Transverse colon (tissue), 4 donors: ENCODE measurements around the gene CCDC88C.

ENCODE experiments used
- EP300 ChIP-seq: sonication (generic); formaldehyde crosslinking; IDR thresholded peaks from one replicate; pipeline ENCODE4 v1.6.1; 2017; ENCODE audit warnings: antibody characterized with exemption, low read depth
- POLR2A ChIP-seq: fragments of 450-650 bp; IDR thresholded peaks from one replicate; pipeline ENCODE4 v1.6.1; 2016; ENCODE audit warnings: antibody characterized with exemption, mild to moderate bottlenecking, moderate library complexity
- POLR2AphosphoS5 ChIP-seq, 3 donors: sonication (generic); formaldehyde crosslinking; IDR thresholded peaks; one replicate each; pipeline ENCODE4 v1.6.1; 2016; ENCODE audit warnings: antibody characterized with exemption in 3 of 3
- TF ChIP-seq, protein P1 (sequence below), 5 experiments: fragments of 200-600 bp in 3 of 5; fragments of 450-650 bp in 2 of 5; sonication (generic) in 3 of 5; IDR thresholded peaks; 1 replicate in 2 of 5; 2 replicates in 3 of 5; pipeline ENCODE4 v1.5.1; 2016 to 2017; ENCODE audit warnings: antibody characterized with exemption in 5 of 5, inconsistent platforms in 3 of 5, mild to moderate bottlenecking in 2 of 5, moderate library complexity in 1 of 5

DNA sequence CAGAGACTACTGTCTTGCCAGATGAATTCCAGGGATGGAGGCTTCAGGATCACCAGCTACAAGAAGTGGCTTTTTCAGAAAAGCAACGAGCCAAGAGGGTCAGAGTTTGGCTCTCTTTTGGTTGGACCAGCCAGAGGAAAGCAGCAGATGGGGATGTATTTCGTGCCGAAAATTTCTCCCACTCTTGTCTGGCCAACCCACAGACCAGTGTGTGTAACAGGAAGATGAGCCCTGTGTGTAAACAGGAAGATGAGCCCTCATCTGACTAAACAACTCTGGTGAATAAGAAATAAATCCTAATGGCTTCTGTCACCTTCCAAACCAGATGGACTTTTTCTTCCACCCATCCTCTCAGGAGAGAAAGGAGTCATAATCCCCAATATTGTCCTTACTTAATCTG, 186.2 kb downstream of the CCDC88C start:
- TF ChIP-seq, protein P1, sequence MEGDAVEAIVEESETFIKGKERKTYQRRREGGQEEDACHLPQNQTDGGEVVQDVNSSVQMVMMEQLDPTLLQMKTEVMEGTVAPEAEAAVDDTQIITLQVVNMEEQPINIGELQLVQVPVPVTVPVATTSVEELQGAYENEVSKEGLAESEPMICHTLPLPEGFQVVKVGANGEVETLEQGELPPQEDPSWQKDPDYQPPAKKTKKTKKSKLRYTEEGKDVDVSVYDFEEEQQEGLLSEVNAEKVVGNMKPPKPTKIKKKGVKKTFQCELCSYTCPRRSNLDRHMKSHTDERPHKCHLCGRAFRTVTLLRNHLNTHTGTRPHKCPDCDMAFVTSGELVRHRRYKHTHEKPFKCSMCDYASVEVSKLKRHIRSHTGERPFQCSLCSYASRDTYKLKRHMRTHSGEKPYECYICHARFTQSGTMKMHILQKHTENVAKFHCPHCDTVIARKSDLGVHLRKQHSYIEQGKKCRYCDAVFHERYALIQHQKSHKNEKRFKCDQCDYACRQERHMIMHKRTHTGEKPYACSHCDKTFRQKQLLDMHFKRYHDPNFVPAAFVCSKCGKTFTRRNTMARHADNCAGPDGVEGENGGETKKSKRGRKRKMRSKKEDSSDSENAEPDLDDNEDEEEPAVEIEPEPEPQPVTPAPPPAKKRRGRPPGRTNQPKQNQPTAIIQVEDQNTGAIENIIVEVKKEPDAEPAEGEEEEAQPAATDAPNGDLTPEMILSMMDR (IDR thresholded peaks at IDR 0.05): no peak
- TF ChIP-seq POLR2A (no peak), POLR2AphosphoS5 (IDR thresholded peaks at IDR 0.05) (peak in 1 of 3 donors; percentile 19), EP300 (no peak)
